Nucleus accumbens (tissue), 56 donors: Measurements from ENCODE around the gene NAA80.

Experiments used
- DNase-seq, 56 donors: peaks; one replicate each; lab custom pipeline; 2025; lab: John Stamatoyannopoulos, UW

Gene NAA80

DNA sequence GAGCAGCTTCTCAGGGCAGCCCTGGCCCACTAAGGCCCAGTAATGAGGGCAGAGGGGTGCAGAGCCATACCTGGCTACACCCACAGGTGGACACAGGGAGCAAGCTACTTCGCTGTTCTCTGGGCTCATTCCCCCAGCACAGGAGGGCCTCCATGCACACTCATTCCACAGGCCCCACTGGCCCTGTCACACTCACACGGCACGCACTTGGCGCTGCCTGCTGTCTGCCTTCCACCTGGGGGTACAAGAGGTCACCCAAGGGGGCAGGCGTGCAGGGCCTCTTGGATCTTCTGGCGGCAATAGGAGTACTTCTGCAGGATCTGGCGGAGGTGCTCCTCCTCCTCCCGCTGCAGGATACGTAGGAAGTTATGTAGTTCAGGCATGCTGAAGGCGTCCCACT is 31.1 kb upstream of the NAA80 start:
- DNase-seq: no peak

- peak; percentile 69 to 99 (median 93) for DNase-seq
Observed at GRCh38 chr3:50327943-50328691, 28.9 kb upstream of the NAA80 start, which contains the start of gene TUSC2. Gene TUSC2, minus strand, starts transcription at chr3:50328223. Its CDS starts 124 bp downstream, at chr3:50328099.

- DNase-seq: no peak
Observed at GRCh38 chr3:50327129-50327528, 27.9 kb upstream of the NAA80 start.

GRCh38 chr3:50326182-50326541 is 27.0 kb upstream of the NAA80 start:
- DNase-seq: no peak

GRCh38 chr3:50325497-50326181 is 26.4 kb upstream of the NAA80 start:
- DNase-seq: no peak

DNA sequence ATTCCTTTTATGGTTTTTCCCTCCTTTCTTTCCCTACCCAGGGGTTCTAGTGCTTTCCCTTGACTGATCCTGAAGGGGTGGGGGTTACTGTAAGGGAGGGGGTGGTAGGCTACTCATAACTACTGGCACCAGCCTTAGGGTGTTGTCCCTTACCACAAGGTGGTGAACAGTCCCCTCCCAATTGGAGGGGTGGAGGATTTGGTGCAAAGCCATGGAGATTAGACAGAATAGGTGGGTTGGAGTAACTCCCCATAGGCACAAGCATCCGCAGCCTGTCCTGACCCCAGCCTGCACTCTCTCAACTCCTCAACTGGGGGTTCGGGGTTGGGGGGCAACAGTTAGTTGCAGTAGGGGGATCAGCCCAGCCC is 25.9 kb upstream of the NAA80 start:
- DNase-seq: no peak

DNA sequence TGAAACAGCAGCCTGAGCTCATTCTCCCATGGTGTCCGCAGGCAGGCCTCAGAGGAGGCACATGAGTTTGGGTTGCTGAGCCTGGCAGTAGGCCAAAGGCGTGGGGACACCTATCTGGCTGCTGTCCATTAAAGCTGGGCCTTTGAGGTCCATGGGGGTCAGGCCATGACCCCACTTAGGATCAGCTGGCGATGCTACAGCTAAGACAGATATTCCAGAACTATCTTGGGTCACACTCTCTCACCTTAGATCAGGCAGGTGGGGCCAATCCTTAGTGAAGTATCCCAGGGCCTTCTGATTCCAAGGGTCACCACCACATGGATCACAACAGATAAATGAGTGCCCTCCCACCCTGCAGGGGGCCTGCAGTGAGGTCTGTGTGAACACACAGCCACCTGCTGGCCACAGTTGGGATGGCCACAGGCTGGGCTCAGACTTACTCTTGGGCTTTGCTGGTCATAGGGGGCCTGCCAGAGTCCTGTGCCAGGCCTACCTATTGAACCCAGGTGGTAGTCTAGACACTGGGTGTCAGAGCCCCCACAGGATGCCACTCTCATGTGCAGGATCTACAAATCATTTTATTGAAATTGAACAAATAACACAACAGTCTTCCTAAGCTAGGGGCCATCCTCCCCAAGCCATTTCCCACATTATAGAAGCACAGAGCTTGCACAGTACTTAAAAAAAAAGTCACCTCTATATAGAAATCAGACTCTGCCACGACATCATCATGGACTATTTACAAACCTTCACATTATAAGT is 25.3 kb upstream of the NAA80 start:
- DNase-seq: peak in 42 of 56 donors; percentile 18 to 81 (median 44)

GRCh38 chr3:50323614-50324199 is 24.5 kb upstream of the NAA80 start:
- no peak for DNase-seq

GRCh38 chr3:50323092-50323600 is 23.9 kb upstream of the NAA80 start:
- DNase-seq: peak in 1 of 56 donors; percentile 27

DNA sequence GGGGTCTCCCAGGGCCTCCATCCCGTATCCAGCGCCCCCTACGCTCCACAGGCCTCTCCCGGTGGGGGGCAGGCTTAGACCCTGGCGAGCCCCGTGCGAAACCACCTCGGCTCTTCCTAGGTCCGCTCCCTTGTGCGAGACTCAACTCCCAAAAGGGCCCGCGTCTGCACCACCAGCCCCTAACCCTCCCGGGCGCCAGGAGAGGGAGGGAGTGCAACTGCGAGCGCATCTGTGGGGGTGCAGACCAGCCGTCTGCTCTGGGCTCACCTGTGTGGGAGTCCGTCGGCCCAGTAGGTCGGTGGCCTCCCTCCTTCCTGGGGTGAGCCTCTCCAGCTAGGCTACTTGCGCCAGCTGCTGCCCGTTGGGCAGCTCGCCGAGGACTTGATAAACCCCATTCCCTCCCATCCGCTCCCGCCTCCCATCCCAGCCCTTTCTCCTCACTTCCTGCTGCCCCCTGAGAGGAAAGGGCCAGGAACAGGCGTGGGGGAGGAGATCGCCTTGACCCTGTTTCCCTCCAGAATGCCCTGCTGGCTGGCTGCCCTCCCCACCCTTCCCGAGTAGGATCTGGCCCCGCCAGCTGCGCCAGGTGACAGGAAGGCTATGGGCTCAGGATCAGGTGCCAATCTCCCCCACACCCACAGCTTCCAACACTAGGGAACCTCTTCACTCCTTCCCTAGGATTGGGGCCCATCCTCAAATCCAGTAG is 23.3 kb upstream of the NAA80 start, which contains the start of gene HYAL2:
HYAL2 (minus strand) TSS at position 360 of the 706 bp plus-strand sequence. CDS start 2,256 bp downstream, outside the sequence.
- no peak for DNase-seq

DNA sequence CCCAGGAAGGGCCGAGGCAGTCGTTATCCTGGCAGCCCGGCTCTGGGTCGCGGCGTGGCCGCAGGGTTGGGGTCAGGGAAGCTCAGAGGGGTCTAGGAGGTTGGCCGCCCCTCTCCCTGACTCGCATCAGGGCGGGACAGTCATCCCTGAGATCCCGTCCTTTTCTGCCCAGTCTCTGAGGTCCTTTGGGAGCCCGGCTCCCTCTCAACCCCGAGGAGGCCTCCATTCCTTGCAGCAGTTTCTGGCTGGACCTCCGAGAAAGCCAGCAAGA is 22.8 kb upstream of the NAA80 start:
- no peak for DNase-seq

- peak in 55 of 56 donors; percentile 69 to 96 (median 89) for DNase-seq
Observed at GRCh38 chr3:50321336-50322114, 22.3 kb upstream of the NAA80 start.

DNA sequence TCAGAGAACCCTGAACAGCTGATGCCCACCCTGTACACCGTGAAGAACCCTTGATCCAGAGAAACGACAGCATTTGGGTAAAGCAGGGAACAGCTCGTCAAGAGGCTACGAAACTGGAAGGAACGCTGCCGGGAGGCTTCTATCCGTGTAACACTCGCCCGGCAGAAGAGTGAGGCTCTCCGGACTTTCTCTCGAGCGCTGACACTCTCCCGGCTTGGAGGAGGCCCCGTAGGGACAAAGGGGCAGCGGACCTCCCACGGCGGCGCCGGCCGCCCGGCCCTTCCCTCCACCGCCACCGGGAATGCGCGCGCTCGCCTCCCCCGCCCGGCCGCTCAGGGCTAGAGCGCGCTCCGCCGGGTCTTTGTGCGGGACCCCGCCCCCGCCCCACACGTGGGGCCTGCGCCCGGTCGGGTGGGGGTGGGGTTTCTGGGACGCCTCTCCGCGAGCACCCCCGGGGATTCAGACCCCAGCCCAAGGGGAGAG is 21.7 kb upstream of the NAA80 start:
- peak in 54 of 56 donors; percentile 54 to 96 (median 86) for DNase-seq

- DNase-seq: no peak
Observed at GRCh38 chr3:50319894-50320625, 20.9 kb upstream of the NAA80 start.

- DNase-seq: no peak
Observed at GRCh38 chr3:50319181-50319893, 20.1 kb upstream of the NAA80 start.

GRCh38 chr3:50318615-50319014 is 19.4 kb upstream of the NAA80 start:
- no peak for DNase-seq

DNA sequence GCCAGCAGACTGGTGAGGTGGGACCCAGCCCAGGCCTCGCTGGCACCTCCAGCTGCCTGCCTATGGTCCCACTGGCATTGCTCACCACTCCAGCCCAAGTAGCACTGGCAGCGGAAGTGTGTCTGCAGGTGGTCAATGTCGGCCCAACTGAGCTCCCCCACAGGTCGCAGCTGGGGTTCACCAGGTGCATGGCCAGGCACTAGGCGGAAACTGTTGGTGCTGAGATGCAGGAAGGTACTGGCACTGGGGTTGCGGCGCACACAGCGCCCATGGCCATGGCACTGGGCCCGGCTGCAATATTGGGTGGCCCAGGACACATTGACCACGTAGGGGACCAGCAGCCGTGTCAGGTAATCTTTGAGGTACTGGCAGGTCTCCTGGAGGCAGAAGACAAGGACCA is 19.0 kb upstream of the NAA80 start:
- DNase-seq: no peak

- DNase-seq: no peak
Observed at GRCh38 chr3:50317300-50317699, 18.1 kb upstream of the NAA80 start.
